HG02759 (cell line): ENCODE data around the gene ADM.

Experiments used
- ATAC-seq: cut with Tn5 transposase; IDR thresholded peaks from one replicate; pipeline ENCODE4 v1.9.1; 2021; ENCODE audit warnings: mild to moderate bottlenecking, moderate library complexity; ENCODE audit not compliant: unreplicated experiment

Gene ADM

GRCh38 chr11:10289765-10290380 is 15.0 kb upstream of the ADM start:
- no peak for ATAC-seq

GRCh38 chr11:10291801-10292638 is 12.9 kb upstream of the ADM start:
- no peak for ATAC-seq

- ATAC-seq = peak; percentile 55
Observed at GRCh38 chr11:10293423-10294289, 11.2 kb upstream of the ADM start, which contains the start of gene SBF2. TSS of gene SBF2 (minus strand) at chr11:10294219. CDS start at chr11:10294069, 150 bp downstream.

- ATAC-seq = no peak
Observed at GRCh38 chr11:10294290-10294953, 10.5 kb upstream of the ADM start.

- no peak for ATAC-seq
Observed at GRCh38 chr11:10295064-10295901, 9.6 kb upstream of the ADM start.

GRCh38 chr11:10298342-10298741 is 6.5 kb upstream of the ADM start:
- peak; percentile 87 for ATAC-seq

- no peak for ATAC-seq
Observed at GRCh38 chr11:10301656-10302358, 3.1 kb upstream of the ADM start.

- ATAC-seq = no peak
Observed at GRCh38 chr11:10302359-10302743, 2.5 kb upstream of the ADM start.

- ATAC-seq = peak; percentile 24
Observed at GRCh38 chr11:10302744-10303557, 1.9 kb upstream of the ADM start.

- ATAC-seq = no peak
Observed at GRCh38 chr11:10303558-10304363, 1.1 kb upstream of the ADM start.

GRCh38 chr11:10305262-10305963 is 540 bp downstream of the ADM start:
- no peak for ATAC-seq

GRCh38 chr11:10305964-10306918 is 1.4 kb downstream of the ADM start:
- no peak for ATAC-seq

GRCh38 chr11:10307022-10307399 is 2.1 kb downstream of the ADM start:
- no peak for ATAC-seq

GRCh38 chr11:10307400-10308200 is 2.7 kb downstream of the ADM start:
- ATAC-seq = peak; percentile 79
